HUDEP-2 (cell line): ENCODE measurements around the gene SYTL5.
A peak's percentile ranks its signal among the peaks of the same experiment; 100 is the strongest.
"Not testable (repeated sequence)": the region's sequence is repeated elsewhere in the genome, so short reads cannot be mapped to it uniquely, and the experiment has no call there.

Experiments used
- DNase-seq, 76 experiments: peaks; one replicate each; lab custom pipeline; 2025; ENCODE audit not compliant: unreplicated experiment in 76 of 76; lab: John Stamatoyannopoulos, UW

Gene SYTL5

GRCh38 chrX:38006291-38006690 is at the start of gene SYTL5:
Gene SYTL5 (plus strand): TSS chrX:38006553. CDS start chrX:38033890, 27,337 bp downstream.
- DNase-seq, result no peak

- no peak for DNase-seq
Observed at GRCh38 chrX:37958525-37959211, 47.7 kb upstream of the SYTL5 start.

GRCh38 chrX:37959212-37960021 is 46.9 kb upstream of the SYTL5 start:
- DNase-seq, result no peak

- no peak for DNase-seq
Observed at GRCh38 chrX:37961118-37961517, 45.2 kb upstream of the SYTL5 start.

GRCh38 chrX:37967714-37968113 is 38.6 kb upstream of the SYTL5 start:
- DNase-seq, result no peak

GRCh38 chrX:37975421-37975820 is 30.9 kb upstream of the SYTL5 start:
- no peak for DNase-seq

- DNase-seq, result no peak
Observed at GRCh38 chrX:37976153-37976552, 30.2 kb upstream of the SYTL5 start.

- DNase-seq, result no peak
Observed at GRCh38 chrX:37984880-37985279, 21.5 kb upstream of the SYTL5 start.

- no peak for DNase-seq
Observed at GRCh38 chrX:37986893-37987292, 19.5 kb upstream of the SYTL5 start.

GRCh38 chrX:37989304-37989703 is 17.0 kb upstream of the SYTL5 start:
- DNase-seq, result no peak

- not testable (repeated sequence) for DNase-seq
Observed at GRCh38 chrX:37991303-37991702, 15.1 kb upstream of the SYTL5 start.

GRCh38 chrX:37993176-37993575 is 13.2 kb upstream of the SYTL5 start:
- DNase-seq, result no peak

- no peak for DNase-seq
Observed at GRCh38 chrX:37993837-37994619, 12.3 kb upstream of the SYTL5 start.

GRCh38 chrX:37995428-37995827 is 10.9 kb upstream of the SYTL5 start:
- peak in 1 of 76 experiments; percentile 0 for DNase-seq

- DNase-seq, result no peak
Observed at GRCh38 chrX:37997096-37997495, 9.3 kb upstream of the SYTL5 start.

GRCh38 chrX:37998586-37999262 is 7.6 kb upstream of the SYTL5 start:
- DNase-seq, result no peak

- no peak for DNase-seq
Observed at GRCh38 chrX:38000706-38001105, 5.6 kb upstream of the SYTL5 start.

- DNase-seq, result no peak
Observed at GRCh38 chrX:38004046-38004445, 2.3 kb upstream of the SYTL5 start.

- no peak for DNase-seq
Observed at GRCh38 chrX:38006778-38007177, 425 bp downstream of the SYTL5 start.

- no peak for DNase-seq
Observed at GRCh38 chrX:38008658-38009057, 2.3 kb downstream of the SYTL5 start.

- DNase-seq, result no peak
Observed at GRCh38 chrX:38009641-38010040, 3.3 kb downstream of the SYTL5 start.
